Stomach (tissue), 9 donors: ENCODE results near the gene FAM193B. TPM values are rescaled to one million over a fixed set of nuclear protein-coding genes. Genes with fewer than 3 reads are reported as not detected.

Experiments used
- DNase-seq, 2 donors: peaks; one replicate each; pipeline versions ENCODE4 v3.0.0 to v3.0.0-alpha.2; 2013 to 2019
- H3K27ac ChIP-seq, 5 donors: fragments of 200-600 bp in 4 of 5; sonication (generic) in 4 of 5; one replicate each; pipeline ENCODE4 v1.5.1; 2013 to 2019; ENCODE audit warnings: mild to moderate bottlenecking in 1 of 5, moderate library complexity in 1 of 5
- H3K27me3 ChIP-seq, 3 donors: fragments of 200-600 bp; sonication (generic); one replicate each; pipeline ENCODE4 v1.5.1; 2017 to 2019; ENCODE audit warnings: mixed run types in 1 of 3
- H3K36me3 ChIP-seq, 4 donors: fragments of 200-600 bp; sonication (generic); 1 replicate in 3 of 4; 2 replicates in 1 of 4; pipeline ENCODE4 v1.5.1; 2016 to 2019
- H3K4me1 ChIP-seq, 4 donors: fragments of 200-600 bp; sonication (generic); one replicate each; pipeline ENCODE4 v1.5.1; 2016 to 2019
- H3K4me3 ChIP-seq, 4 donors: fragments of 200-600 bp; sonication (generic) in 3 of 4; one replicate each; pipeline ENCODE4 v1.5.1; 2016 to 2019; ENCODE audit warnings: mild to moderate bottlenecking in 1 of 4
- H3K9me3 ChIP-seq, 4 donors: fragments of 200-600 bp; sonication (generic); one replicate each; pipeline ENCODE4 v1.5.1; 2016 to 2019
- EP300 ChIP-seq: sonication (generic); formaldehyde crosslinking; IDR thresholded peaks from one replicate; pipeline ENCODE4 v1.6.1; 2017; ENCODE audit warnings: antibody characterized with exemption
- POLR2A ChIP-seq, 4 donors: fragments of 450-650 bp; IDR thresholded peaks; one replicate each; pipeline ENCODE4 v1.6.1; 2016; ENCODE audit warnings: antibody characterized with exemption in 4 of 4, control low read depth in 2 of 4, mild to moderate bottlenecking in 1 of 4, moderate library complexity in 1 of 4
- POLR2AphosphoS5 ChIP-seq, 3 donors: sonication (generic); formaldehyde crosslinking; IDR thresholded peaks; one replicate each; pipeline ENCODE4 v1.6.1; 2016; ENCODE audit warnings: antibody characterized with exemption in 3 of 3
- WGBS, 5 donors: extraction: QIAGEN DNeasy Blood & Tissue Kit in 3 of 5; methylation state at CpG; one replicate each; pipeline versions ENCODE4 v1.1.5 to v1.1.7; 2013 to 2018; 5-methylcytosine and 5-hydroxymethylcytosine counted together
- intact Hi-C: fragments of 100-400 bp; cut with DNase I; formaldehyde crosslinking; loops from one replicate; pipeline ENCODE4 v1.15.1; 2023; ENCODE audit warnings: low total_unique reads
- polyA plus RNA-seq, 3 donors: library from polyadenylated mRNA; stranded (reverse); fragments of 200-250 nt; gene quantifications; one replicate each; pipeline ENCODE4 v1.2.3, GENCODE V29; 2013
- total RNA-seq, 5 donors: library from RNA; depleted of rRNA; stranded (reverse); fragments of >200 nt; gene quantifications; one replicate each; pipeline versions ENCODE4 v1.1.0 to v1.2.3, GENCODE V29; 2014 to 2016
- TF ChIP-seq, protein P1 (sequence below), 7 experiments: fragments of 450-650 bp in 4 of 7; fragments of 200-600 bp in 3 of 7; sonication (generic) in 3 of 7; IDR thresholded peaks; one replicate each; pipeline ENCODE4 v1.5.1; 2016 to 2019; ENCODE audit warnings: antibody characterized with exemption in 7 of 7, control low read depth in 2 of 7, mild to moderate bottlenecking in 1 of 7
- donor health status: healthy with polysubstance abuse.
- donor health status: Bipolar disorder and iron deficiency.
- donor health status: healthy.

Gene FAM193B
- total and polyA plus RNA-seq, 8 donors, result 40.4 to 316 (median 138) TPM

GRCh38 chr5:177594071-177594470, 39.7 kb upstream of the FAM193B start:
- DNase-seq, result no peak
- H3K27ac ChIP-seq, result no peak overlapping the region
- peak overlapping the region in 1 of 4 donors; percentile 98 for H3K4me3 ChIP-seq
- H3K4me1 ChIP-seq, result peaks cover 11 to 34% (median 24%) of the 10 kb centered on the region in 4 donors
- WGBS, 5 donors, result 90 to 96% (median 94%) methylated on average over 8 of the region's 8 CpGs
- no peaks in the 10 kb centered on the region for H3K9me3 ChIP-seq
- peaks cover 0 to 10% (median 0%) of the 10 kb centered on the region in 3 donors for H3K27me3 ChIP-seq
- intact Hi-C loops, result no loop called here
- H3K36me3 ChIP-seq, result peaks cover 34 to 39% (median 36%) of the 10 kb centered on the region in 4 donors
- TF ChIP-seq, protein P1, sequence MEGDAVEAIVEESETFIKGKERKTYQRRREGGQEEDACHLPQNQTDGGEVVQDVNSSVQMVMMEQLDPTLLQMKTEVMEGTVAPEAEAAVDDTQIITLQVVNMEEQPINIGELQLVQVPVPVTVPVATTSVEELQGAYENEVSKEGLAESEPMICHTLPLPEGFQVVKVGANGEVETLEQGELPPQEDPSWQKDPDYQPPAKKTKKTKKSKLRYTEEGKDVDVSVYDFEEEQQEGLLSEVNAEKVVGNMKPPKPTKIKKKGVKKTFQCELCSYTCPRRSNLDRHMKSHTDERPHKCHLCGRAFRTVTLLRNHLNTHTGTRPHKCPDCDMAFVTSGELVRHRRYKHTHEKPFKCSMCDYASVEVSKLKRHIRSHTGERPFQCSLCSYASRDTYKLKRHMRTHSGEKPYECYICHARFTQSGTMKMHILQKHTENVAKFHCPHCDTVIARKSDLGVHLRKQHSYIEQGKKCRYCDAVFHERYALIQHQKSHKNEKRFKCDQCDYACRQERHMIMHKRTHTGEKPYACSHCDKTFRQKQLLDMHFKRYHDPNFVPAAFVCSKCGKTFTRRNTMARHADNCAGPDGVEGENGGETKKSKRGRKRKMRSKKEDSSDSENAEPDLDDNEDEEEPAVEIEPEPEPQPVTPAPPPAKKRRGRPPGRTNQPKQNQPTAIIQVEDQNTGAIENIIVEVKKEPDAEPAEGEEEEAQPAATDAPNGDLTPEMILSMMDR (IDR thresholded peaks at IDR 0.05), result no peak
- TF ChIP-seq EP300 (no peak), POLR2A (IDR thresholded peaks at IDR 0.05) (no peak), POLR2AphosphoS5 (IDR thresholded peaks at IDR 0.05) (no peak)

- DNase-seq, result no peak
- Histone ChIP-seq H3K4me1 (peaks cover 11 to 29% (median 23%) of the 10 kb centered on the region in 4 donors), H3K27ac (peak overlapping the region in 1 of 5 donors; percentile 87), H3K36me3 (peaks cover 34 to 39% (median 36%) of the 10 kb centered on the region in 4 donors), H3K4me3 (peak overlapping the region in 3 of 4 donors; percentile 90 to 98 (median 94)), H3K27me3 (peaks cover 0 to 13% (median 0%) of the 10 kb centered on the region in 3 donors), H3K9me3 (no peaks in the 10 kb centered on the region)
- no peak for TF ChIP-seq EP300
- intact Hi-C loops, result no loop called here
- 73 to 86% (median 78%) methylated on average over 3 of the region's 3 CpGs for WGBS, 5 donors
Measured at GRCh38 chr5:177593511-177593910, 39.1 kb upstream of the FAM193B start.

DNA sequence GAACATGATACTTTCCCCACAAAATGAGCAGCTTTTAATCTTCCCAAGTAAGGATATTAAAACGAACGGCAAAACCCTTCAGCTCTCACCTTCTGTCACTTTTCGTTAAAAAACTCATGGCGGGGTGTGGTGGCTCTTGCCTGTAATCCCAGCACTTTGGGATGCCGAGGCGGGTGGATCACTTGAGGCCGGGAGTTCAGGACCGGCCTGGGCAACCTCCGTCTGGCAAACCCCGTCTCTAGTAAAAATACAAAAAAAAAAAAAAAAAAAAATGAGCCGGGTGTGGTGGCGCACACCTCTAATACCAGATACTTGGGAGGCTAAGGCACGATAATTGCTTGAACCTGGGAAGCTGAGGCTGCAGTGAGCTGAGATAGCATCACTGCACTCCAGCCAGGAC, 38.5 kb upstream of the FAM193B start:
- no peak for DNase-seq
- WGBS, 5 donors, result 71 to 81% (median 74%) methylated on average over 13 of the region's 13 CpGs
- TF ChIP-seq, protein P1 (IDR thresholded peaks at IDR 0.05), result no peak
- TF ChIP-seq POLR2A (IDR thresholded peaks at IDR 0.05), result no peak
- no peak for TF ChIP-seq POLR2AphosphoS5 (IDR thresholded peaks at IDR 0.05)
- Histone ChIP-seq H3K4me3 (peak overlapping the region; percentile 90 to 98 (median 96)), H3K27me3 (peaks cover 0 to 14% (median 0%) of the 10 kb centered on the region in 3 donors), H3K4me1 (peaks cover 11 to 26% (median 23%) of the 10 kb centered on the region in 4 donors), H3K36me3 (peaks cover 34 to 39% (median 36%) of the 10 kb centered on the region in 4 donors), H3K9me3 (no peaks in the 10 kb centered on the region), H3K27ac (peak overlapping the region in 4 of 5 donors; percentile 87 to 90 (median 88))
- intact Hi-C loops, result no loop called here

- peaks cover 34 to 39% (median 36%) of the 10 kb centered on the region in 4 donors for H3K36me3 ChIP-seq
- peak; percentile 91 to 97 for DNase-seq
- peak within 1 kb of the TSS; percentile 90 to 98 (median 96) for H3K4me3 ChIP-seq
- 0 to 1% (median 0%) methylated on average over 42 to 71 of the region's 71 CpGs for WGBS, 5 donors
- peaks cover 0 to 16% (median 0%) of the 10 kb centered on the region in 3 donors for H3K27me3 ChIP-seq
- H3K4me1 ChIP-seq, result peaks cover 11 to 26% (median 23%) of the 10 kb centered on the region in 4 donors
- peak; percentile 90 to 97 (median 96) for TF ChIP-seq POLR2AphosphoS5 (IDR thresholded peaks at IDR 0.05)
- TF ChIP-seq POLR2A (IDR thresholded peaks at IDR 0.05), result peak in 1 of 4 donors; percentile 83
- TF ChIP-seq EP300, result no peak
- TF ChIP-seq, protein P1 (IDR thresholded peaks at IDR 0.05), result peak in 3 of 7 experiments; percentile 14 to 37 (median 17)
- intact Hi-C loops, result no loop called here
- peak within 1 kb of the TSS; percentile 87 to 93 (median 89) for H3K27ac ChIP-seq
- H3K9me3 ChIP-seq, result no peaks in the 10 kb centered on the region
Measured at GRCh38 chr5:177592010-177592834, 37.9 kb upstream of the FAM193B start, which contains the start of gene TMED9. Gene TMED9, plus strand, starts transcription at chr5:177592203. Its CDS starts 12 bp downstream, at chr5:177592215.
